Mesendoderm (in vitro differentiated cells): Measurements from ENCODE around the gene CELSR2.

Experiments used
- DNase-seq: peaks from one replicate; pipeline ENCODE4 v3.0.0; 2013
- H2AK5ac ChIP-seq: 2 replicates; pipeline ENCODE4 v1.6.1; 2013; ENCODE audit warnings: low read length, inconsistent platforms
- H2BK120ac ChIP-seq: 2 replicates; pipeline ENCODE4 v1.6.1; 2013; ENCODE audit warnings: low read depth, mild to moderate bottlenecking, low read length, moderate library complexity, mixed read lengths
- H2BK15ac ChIP-seq: replicated peaks from 2 replicates; pipeline ENCODE4 v1.6.1; 2013; ENCODE audit warnings: low read depth, mild to moderate bottlenecking, moderate library complexity
- H2BK5ac ChIP-seq: 2 replicates; pipeline ENCODE4 v1.6.1; 2013; ENCODE audit warnings: low read length, inconsistent platforms
- H3K18ac ChIP-seq: 2 replicates; pipeline ENCODE4 v1.6.1; 2013; ENCODE audit warnings: mild to moderate bottlenecking, low read length, mixed read lengths
- H3K23ac ChIP-seq: one replicate; pipeline ENCODE4 v1.6.1; 2013; ENCODE audit warnings: low read length
- H3K27ac ChIP-seq: 2 replicates; pipeline ENCODE4 v1.5.1; 2013; ENCODE audit warnings: low read depth, mild to moderate bottlenecking, inconsistent platforms, low read length, moderate library complexity
- H3K27me3 ChIP-seq: 2 replicates; pipeline ENCODE4 v1.6.1; 2013; ENCODE audit warnings: low read length, control low read depth, mild to moderate bottlenecking, inconsistent platforms; ENCODE audit not compliant: insufficient read depth, poor library complexity
- H3K36me3 ChIP-seq: 2 replicates; pipeline ENCODE4 v1.6.1; 2013; ENCODE audit warnings: low read length, inconsistent platforms; ENCODE audit not compliant: control insufficient read depth, insufficient read depth
- H3K4ac ChIP-seq: one replicate; pipeline ENCODE4 v1.6.1; 2013; ENCODE audit warnings: low read depth, mild to moderate bottlenecking, low read length, moderate library complexity
- H3K4me1 ChIP-seq: 2 replicates; pipeline ENCODE4 v1.6.1; 2013; ENCODE audit warnings: low read depth, low read length, inconsistent platforms; ENCODE audit not compliant: control insufficient read depth
- H3K4me2 ChIP-seq: 2 replicates; pipeline ENCODE4 v1.6.1; 2013; ENCODE audit warnings: low read length
- H3K4me3 ChIP-seq: 2 replicates; pipeline ENCODE4 v1.5.1; 2013; ENCODE audit warnings: mild to moderate bottlenecking, low read length
- H3K56ac ChIP-seq: one replicate; pipeline ENCODE4 v1.6.1; 2013; ENCODE audit warnings: low read length
- H3K79me1 ChIP-seq: 2 replicates; pipeline ENCODE4 v1.6.1; 2013; ENCODE audit warnings: low read length, inconsistent platforms
- H3K79me2 ChIP-seq: 2 replicates; pipeline ENCODE4 v1.6.1; 2013; ENCODE audit warnings: mild to moderate bottlenecking, low read length; ENCODE audit not compliant: control insufficient read depth, insufficient read depth
- H3K9ac ChIP-seq: 2 replicates; pipeline ENCODE4 v1.6.1; 2013; ENCODE audit warnings: low read length, inconsistent platforms
- H4K5ac ChIP-seq: one replicate; pipeline ENCODE4 v1.6.1; 2013; ENCODE audit warnings: low read length
- H4K8ac ChIP-seq: one replicate; pipeline ENCODE4 v1.6.1; 2013; ENCODE audit warnings: low read depth, mild to moderate bottlenecking, control low read depth, low read length, moderate library complexity
- WGBS: extraction: QIAGEN DNeasy Blood & Tissue Kit; methylation state at CpG from one replicate; pipeline ENCODE4 v1.1.7; 2013; ENCODE audit warnings: low lambda C conversion rate, missing lambda C conversion rate; ENCODE audit not compliant: insufficient coverage; ENCODE audit errors: extremely low coverage; 5-methylcytosine and 5-hydroxymethylcytosine counted together

Gene CELSR2

GRCh38 chr1:109261578-109261977 lies 12.2 kb downstream of the CELSR2 start:
- no peak overlapping the region for H4K8ac ChIP-seq
- H3K27ac ChIP-seq: no peak overlapping the region
- H3K27me3 ChIP-seq: no peaks in the 10 kb centered on the region
- H3K4me2 ChIP-seq: no peak overlapping the region
- H2BK15ac ChIP-seq: no peak overlapping the region
- H2BK5ac ChIP-seq: no peak overlapping the region
- no peaks in the 10 kb centered on the region for H3K4me1 ChIP-seq
- H2AK5ac ChIP-seq: no peak overlapping the region
- no peak for DNase-seq
- H3K9ac ChIP-seq: no peak overlapping the region
- H3K36me3 ChIP-seq: no peaks in the 10 kb centered on the region
- no peak overlapping the region for H3K4ac ChIP-seq
- WGBS: no CpG with 5 or more reads among the region's 6 CpGs
- no peaks in the 10 kb centered on the region for H3K79me2 ChIP-seq
- H2BK120ac ChIP-seq: no peak overlapping the region
- H3K4me3 ChIP-seq: no peak overlapping the region
- no peak overlapping the region for H3K23ac ChIP-seq
- no peak overlapping the region for H3K18ac ChIP-seq
- H3K56ac ChIP-seq: no peak overlapping the region
- H3K79me1 ChIP-seq: no peaks in the 10 kb centered on the region
- H4K5ac ChIP-seq: no peak overlapping the region

- H2AK5ac ChIP-seq: no peak overlapping the region
These were observed 13.1 kb downstream of the CELSR2 start for GRCh38 chr1:109262231-109263055.

GRCh38 chr1:109263234-109263596 lies 13.9 kb downstream of the CELSR2 start:
- Histone ChIP-seq H3K79me1 (no peaks in the 10 kb centered on the region), H4K5ac (no peak overlapping the region), H3K4me3 (no peak overlapping the region), H2AK5ac (no peak overlapping the region), H3K4me2 (no peak overlapping the region), H3K4me1 (no peaks in the 10 kb centered on the region), H3K27ac (no peak overlapping the region), H3K23ac (no peak overlapping the region), H3K18ac (no peak overlapping the region), H2BK15ac (no peak overlapping the region), H2BK120ac (no peak overlapping the region), H2BK5ac (no peak overlapping the region), H3K79me2 (no peaks in the 10 kb centered on the region), H3K9ac (no peak overlapping the region), H3K56ac (no peak overlapping the region), H3K27me3 (no peaks in the 10 kb centered on the region), H3K4ac (no peak overlapping the region), H3K36me3 (no peaks in the 10 kb centered on the region), H4K8ac (no peak overlapping the region)
- no CpG with 5 or more reads among the region's 12 CpGs for WGBS
- no peak for DNase-seq

More at GRCh38 chr1:109262231-109263055, 13.1 kb downstream of the CELSR2 start:
- Histone ChIP-seq H3K4me1 (no peaks in the 10 kb centered on the region), H2BK5ac (no peak overlapping the region), H3K79me1 (no peaks in the 10 kb centered on the region), H3K4ac (no peak overlapping the region), H3K4me2 (no peak overlapping the region), H4K8ac (no peak overlapping the region), H4K5ac (no peak overlapping the region), H2BK15ac (no peak overlapping the region), H3K56ac (no peak overlapping the region), H3K18ac (no peak overlapping the region), H3K27me3 (no peaks in the 10 kb centered on the region), H3K36me3 (no peaks in the 10 kb centered on the region), H3K9ac (no peak overlapping the region), H3K23ac (no peak overlapping the region), H3K27ac (no peak overlapping the region), H3K79me2 (no peaks in the 10 kb centered on the region), H2BK120ac (no peak overlapping the region), H3K4me3 (no peak overlapping the region)
- DNase-seq: no peak
- no CpG with 5 or more reads among the region's 22 CpGs for WGBS

- H4K5ac ChIP-seq: no peak overlapping the region
- no peaks in the 10 kb centered on the region for H3K4me1 ChIP-seq
- H3K79me1 ChIP-seq: no peaks in the 10 kb centered on the region
- no peaks in the 10 kb centered on the region for H3K36me3 ChIP-seq
- no peak overlapping the region for H2AK5ac ChIP-seq
- no CpG with 5 or more reads among the region's 29 CpGs for WGBS
- no peak overlapping the region for H3K18ac ChIP-seq
- peak; percentile 98 for DNase-seq
- H3K9ac ChIP-seq: no peak overlapping the region
- H3K4ac ChIP-seq: no peak overlapping the region
- no peak overlapping the region for H3K27ac ChIP-seq
- no peaks in the 10 kb centered on the region for H3K79me2 ChIP-seq
- no peak overlapping the region for H2BK5ac ChIP-seq
- no peak overlapping the region for H3K23ac ChIP-seq
- no peak overlapping the region for H3K56ac ChIP-seq
- H3K4me2 ChIP-seq: no peak overlapping the region
- H2BK120ac ChIP-seq: no peak overlapping the region
- no peak overlapping the region for H4K8ac ChIP-seq
- no peaks in the 10 kb centered on the region for H3K27me3 ChIP-seq
- no peak overlapping the region for H3K4me3 ChIP-seq
- H2BK15ac ChIP-seq: no peak overlapping the region
These were observed 14.4 kb downstream of the CELSR2 start for GRCh38 chr1:109263597-109264378.

- no CpG with 5 or more reads among the region's 9 CpGs for WGBS
- DNase-seq: no peak
- Histone ChIP-seq H3K4ac (no peak overlapping the region), H3K27me3 (no peaks in the 10 kb centered on the region), H3K23ac (no peak overlapping the region), H4K5ac (no peak overlapping the region), H3K4me2 (no peak overlapping the region), H2BK5ac (no peak overlapping the region), H3K18ac (no peak overlapping the region), H3K56ac (no peak overlapping the region), H3K36me3 (no peaks in the 10 kb centered on the region), H2BK120ac (no peak overlapping the region), H3K27ac (no peak overlapping the region), H2BK15ac (no peak overlapping the region), H4K8ac (no peak overlapping the region), H3K79me1 (no peaks in the 10 kb centered on the region), H3K4me3 (no peak overlapping the region), H3K4me1 (no peaks in the 10 kb centered on the region), H3K79me2 (no peaks in the 10 kb centered on the region), H2AK5ac (no peak overlapping the region), H3K9ac (no peak overlapping the region)
These were observed 15.0 kb downstream of the CELSR2 start for GRCh38 chr1:109264379-109264755.
